AG09309 (cell line): ENCODE measurements around the gene OR2B2.

ENCODE experiments used
- DNase-seq: peaks from one replicate; pipeline ENCODE4 v3.0.0-alpha.2; 2010; ENCODE audit warnings: low read depth
- H3K4me3 ChIP-seq: 2 replicates; pipeline ENCODE4 v1.5.1; 2011; ENCODE audit warnings: mild to moderate bottlenecking, low read depth, low read length, moderate library complexity; ENCODE audit not compliant: control insufficient read depth
- CTCF ChIP-seq: IDR thresholded peaks from 2 replicates; pipeline ENCODE4 v1.5.1; 2011; ENCODE audit warnings: mild to moderate bottlenecking, low read depth, low read length, inconsistent platforms; ENCODE audit not compliant: insufficient read depth, control insufficient read depth; ENCODE audit errors: missing control alignments

OR2B2 gene

GRCh38 chr6:27888566-27888965, 23.6 kb downstream of the OR2B2 start:
- no peak for TF ChIP-seq CTCF
- no peak overlapping the region for H3K4me3 ChIP-seq
- no peak for DNase-seq

GRCh38 chr6:27886073-27886472, 26.1 kb downstream of the OR2B2 start:
- DNase-seq = no peak
- no peak for TF ChIP-seq CTCF
- H3K4me3 ChIP-seq = no peak overlapping the region

GRCh38 chr6:27883136-27883535, 29.1 kb downstream of the OR2B2 start:
- DNase-seq = no peak
- TF ChIP-seq CTCF = no peak
- no peak overlapping the region for H3K4me3 ChIP-seq

GRCh38 chr6:27882624-27883023, 29.6 kb downstream of the OR2B2 start:
- no peak for DNase-seq
- TF ChIP-seq CTCF = no peak
- no peak overlapping the region for H3K4me3 ChIP-seq

- no peak for TF ChIP-seq CTCF
- no peak overlapping the region for H3K4me3 ChIP-seq
- DNase-seq = no peak
Observed at GRCh38 chr6:27879837-27880236, 32.4 kb downstream of the OR2B2 start.

- TF ChIP-seq CTCF = no peak
- H3K4me3 ChIP-seq = no peak overlapping the region
- DNase-seq = no peak
Observed at GRCh38 chr6:27874016-27874415, 38.2 kb downstream of the OR2B2 start.
